H1 (cell line): ENCODE results near the gene PSMB3. TPM values are rescaled to one million over a fixed set of nuclear protein-coding genes. Genes with fewer than 3 reads are reported as not detected.

ENCODE experiments used
- ASH2L ChIP-seq: fragments of 200-600, 300-600 bp; sonication (generic); IDR thresholded peaks from one replicate; pipeline ENCODE4 v1.7.1; 2017; ENCODE audit warnings: low read length
- BRCA1 ChIP-seq: IDR thresholded peaks from 2 replicates; pipeline ENCODE4 v1.6.1; 2012; ENCODE audit warnings: low read depth, low read length, improper control_type of control experiment
- CEBPB ChIP-seq: IDR thresholded peaks from 2 replicates; pipeline ENCODE4 v1.6.1; 2012; ENCODE audit warnings: low read depth, low read length
- CHD2 ChIP-seq: IDR thresholded peaks from 2 replicates; pipeline ENCODE4 v1.6.1; 2012; ENCODE audit warnings: low read length, improper control_type of control experiment
- CTBP2 ChIP-seq: IDR thresholded peaks from 2 replicates; pipeline ENCODE4 v1.7.0; 2011; ENCODE audit warnings: borderline replicate concordance, mild to moderate bottlenecking, moderate library complexity, mixed read lengths, low read length; ENCODE audit not compliant: insufficient read depth, insufficient read length
- GTF2F1 ChIP-seq: IDR thresholded peaks from 2 replicates; pipeline ENCODE4 v1.6.1; 2012; ENCODE audit warnings: low read depth, low read length, improper control_type of control experiment, borderline replicate concordance
- JUN ChIP-seq: IDR thresholded peaks from 2 replicates; pipeline ENCODE4 v1.6.1; 2011; ENCODE audit warnings: low read depth, mild to moderate bottlenecking, improper control_type of control experiment, low read length
- MAFK ChIP-seq: IDR thresholded peaks from 2 replicates; pipeline ENCODE4 v1.6.1; 2012; ENCODE audit warnings: low read depth, mild to moderate bottlenecking, improper control_type of control experiment, low read length
- NANOG ChIP-seq: IDR thresholded peaks from 2 replicates; pipeline ENCODE4 v1.6.1; 2011; ENCODE audit warnings: low read length, low read depth, mild to moderate bottlenecking, inconsistent platforms; ENCODE audit not compliant: insufficient read depth, poor library complexity, severe bottlenecking
- RBBP5 ChIP-seq: IDR thresholded peaks from 2 replicates; pipeline ENCODE4 v1.7.1; 2012; ENCODE audit warnings: low read depth, mild to moderate bottlenecking, inconsistent platforms, low read length, moderate library complexity, borderline replicate concordance
- RFX5 ChIP-seq: IDR thresholded peaks from 2 replicates; pipeline ENCODE4 v1.6.1; 2011; ENCODE audit warnings: low read depth, low read length, improper control_type of control experiment, borderline replicate concordance
- SIN3A ChIP-seq, 2 experiments: IDR thresholded peaks in 1 of 2; conservative IDR thresholded peaks in 1 of 2; 2 replicates each; pipeline ENCODE4 v1.6.1; 2011 to 2012; ENCODE audit warnings: low read length in 2 of 2, improper control_type of control experiment in 1 of 2, low read depth in 1 of 2, mild to moderate bottlenecking in 1 of 2
- SP1 ChIP-seq: IDR thresholded peaks from 2 replicates; pipeline ENCODE4 v1.6.1; 2011; ENCODE audit warnings: low read depth, low read length
- SP4 ChIP-seq: IDR thresholded peaks from 2 replicates; pipeline ENCODE4 v1.6.1; 2012; ENCODE audit warnings: low read length, inconsistent platforms
- SUZ12 ChIP-seq: fragments of 200-600 bp; sonication (generic); IDR thresholded peaks from 2 replicates; pipeline ENCODE4 v1.6.1; 2012; ENCODE audit warnings: mild to moderate bottlenecking, inconsistent platforms, low read length, moderate library complexity, mixed read lengths
- TAF1 ChIP-seq: IDR thresholded peaks from 2 replicates; pipeline ENCODE4 v1.6.1; 2011; ENCODE audit warnings: mild to moderate bottlenecking, low read depth, low read length
- TBP ChIP-seq: IDR thresholded peaks from 2 replicates; pipeline ENCODE4 v1.6.1; 2011; ENCODE audit warnings: low read depth, low read length, improper control_type of control experiment
- YY1 ChIP-seq: IDR thresholded peaks from 2 replicates; pipeline ENCODE4 v1.6.1; 2011; ENCODE audit warnings: low read depth, mild to moderate bottlenecking, low read length
- ZNF274 ChIP-seq: IDR thresholded peaks from 2 replicates; pipeline ENCODE4 v1.7.0; 2012; ENCODE audit warnings: low read length, borderline replicate concordance; ENCODE audit errors: extremely low read depth
- polyA plus RNA-seq, 7 experiments: library from polyadenylated mRNA; depleted of rRNA in 3 of 7; stranded (reverse) in 5 of 7; unstranded in 2 of 7; fragments of >200 nt in 5 of 7; fragments of 200-250 nt in 2 of 7; gene quantifications; 1 replicate in 5 of 7; 2 replicates in 1 of 7; 4 replicates in 1 of 7; pipeline versions ENCODE4 v1.2.1 to v1.2.3, GENCODE V29; 2011 to 2013; ENCODE audit warnings: missing spikeins in 2 of 7, mixed read lengths in 2 of 7
- total RNA-seq: library from RNA; stranded (reverse); fragmentation: NEBNext Ultra II Directional; extraction: Animal tissue kit (Norgen Biotek cat#: 25700); gene quantifications from 2 replicates; pipeline ENCODE4 v1.2.1, GENCODE V29; 2021
- TF ChIP-seq, protein P1 (sequence below): IDR thresholded peaks from 2 replicates; pipeline ENCODE4 v1.6.1; 2012; ENCODE audit warnings: inconsistent platforms
- TF ChIP-seq, protein P2 (sequence below), 3 experiments: IDR thresholded peaks; 1 replicate in 2 of 3; 2 replicates in 1 of 3; pipeline versions ENCODE4 v1.5.1 to v1.6.1; 2011; ENCODE audit warnings: low read length in 3 of 3, mild to moderate bottlenecking in 3 of 3, inconsistent platforms in 2 of 3, low read depth in 1 of 3, moderate library complexity in 1 of 3; ENCODE audit not compliant: insufficient read depth in 1 of 3; ENCODE audit errors: control extremely low read depth in 1 of 3
- TF ChIP-seq, protein P3 (sequence below): IDR thresholded peaks from 2 replicates; pipeline ENCODE4 v1.6.1; 2012; ENCODE audit warnings: inconsistent platforms

PSMB3 gene
- total and polyA plus RNA-seq, 2 of the 8 experiments (the other 6 are each of a cell fraction or from before 2014, with no cell fraction given): 291 to 914 TPM

DNA sequence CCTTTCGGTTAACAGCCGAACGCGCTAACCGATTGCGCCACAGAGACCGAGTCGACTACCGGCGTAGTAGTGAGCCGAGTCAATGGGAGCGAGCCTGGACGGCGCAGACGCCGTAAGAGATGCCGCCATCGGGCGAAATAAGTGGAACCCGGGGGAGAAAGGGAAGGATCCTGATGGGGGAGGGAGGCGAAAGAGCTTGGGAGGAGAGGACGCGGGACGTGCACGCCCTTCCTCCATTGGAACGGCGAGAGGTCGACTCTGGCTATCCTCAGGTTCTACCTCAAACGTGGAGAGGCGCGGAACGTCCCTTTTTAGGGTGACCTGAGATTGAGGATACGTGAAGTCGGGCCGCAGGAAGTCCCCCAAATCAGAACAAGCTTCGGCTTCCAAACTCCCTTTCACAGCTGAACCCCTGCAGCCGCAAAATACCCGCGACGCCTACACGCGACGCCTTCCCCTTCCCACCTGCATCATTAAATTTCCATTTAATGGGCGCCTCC is 683 bp upstream of the PSMB3 start (continued):
- TF ChIP-seq SUZ12 (no peak), SP4 (0 out of 2 replicates have a peak, but pooled peaks have one; percentile 18), JUN (no peak), TAF1 (peak; percentile 19; the same call in 1 of the 2 replicates), SIN3A (conservative IDR thresholded peaks at IDR 0.05 in 1 of 2, IDR thresholded peaks at IDR 0.05 in 1 of 2; ENCODE audit: low read depth in 1 of 2, low read length in 2 of 2) (peak in 1 of 2 experiments; percentile 14; a peak in 2 of 4 replicates), ASH2L (no peak), RFX5 (0 out of 2 replicates have a peak, but pooled peaks have one; percentile 23), TBP (peak; percentile 99), YY1 (peak; percentile 72), BRCA1 (no peak), CHD2 (peak; percentile 56), MAFK (peak; percentile 68; the same call in 1 of the 2 replicates), SP1 (no peak), CEBPB (peak; percentile 97), ZNF274 (no peak), GTF2F1 (no peak), CTBP2 (no peak), RBBP5 (peak; percentile 94), NANOG (no peak)
- TF ChIP-seq, protein P1, sequence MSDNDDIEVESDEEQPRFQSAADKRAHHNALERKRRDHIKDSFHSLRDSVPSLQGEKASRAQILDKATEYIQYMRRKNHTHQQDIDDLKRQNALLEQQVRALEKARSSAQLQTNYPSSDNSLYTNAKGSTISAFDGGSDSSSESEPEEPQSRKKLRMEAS: no peak
- TF ChIP-seq, protein P2, sequence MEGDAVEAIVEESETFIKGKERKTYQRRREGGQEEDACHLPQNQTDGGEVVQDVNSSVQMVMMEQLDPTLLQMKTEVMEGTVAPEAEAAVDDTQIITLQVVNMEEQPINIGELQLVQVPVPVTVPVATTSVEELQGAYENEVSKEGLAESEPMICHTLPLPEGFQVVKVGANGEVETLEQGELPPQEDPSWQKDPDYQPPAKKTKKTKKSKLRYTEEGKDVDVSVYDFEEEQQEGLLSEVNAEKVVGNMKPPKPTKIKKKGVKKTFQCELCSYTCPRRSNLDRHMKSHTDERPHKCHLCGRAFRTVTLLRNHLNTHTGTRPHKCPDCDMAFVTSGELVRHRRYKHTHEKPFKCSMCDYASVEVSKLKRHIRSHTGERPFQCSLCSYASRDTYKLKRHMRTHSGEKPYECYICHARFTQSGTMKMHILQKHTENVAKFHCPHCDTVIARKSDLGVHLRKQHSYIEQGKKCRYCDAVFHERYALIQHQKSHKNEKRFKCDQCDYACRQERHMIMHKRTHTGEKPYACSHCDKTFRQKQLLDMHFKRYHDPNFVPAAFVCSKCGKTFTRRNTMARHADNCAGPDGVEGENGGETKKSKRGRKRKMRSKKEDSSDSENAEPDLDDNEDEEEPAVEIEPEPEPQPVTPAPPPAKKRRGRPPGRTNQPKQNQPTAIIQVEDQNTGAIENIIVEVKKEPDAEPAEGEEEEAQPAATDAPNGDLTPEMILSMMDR (IDR thresholded peaks at IDR 0.05; ENCODE audit: control extremely low read depth in 1 of 3, insufficient read depth in 1 of 3, low read depth in 1 of 3, low read length in 3 of 3): 0 out of 4 replicates have a peak, but pooled peaks of 1 of the 3 experiments have one; percentile 3
- TF ChIP-seq, protein P3, sequence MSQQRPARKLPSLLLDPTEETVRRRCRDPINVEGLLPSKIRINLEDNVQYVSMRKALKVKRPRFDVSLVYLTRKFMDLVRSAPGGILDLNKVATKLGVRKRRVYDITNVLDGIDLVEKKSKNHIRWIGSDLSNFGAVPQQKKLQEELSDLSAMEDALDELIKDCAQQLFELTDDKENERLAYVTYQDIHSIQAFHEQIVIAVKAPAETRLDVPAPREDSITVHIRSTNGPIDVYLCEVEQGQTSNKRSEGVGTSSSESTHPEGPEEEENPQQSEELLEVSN: no peak
